ENCODE results near the gene PTX4.

GRCh38 chr16:1449201-1449788 is 39.4 kb downstream of the PTX4 start:
- TF ChIP-seq, protein P1, sequence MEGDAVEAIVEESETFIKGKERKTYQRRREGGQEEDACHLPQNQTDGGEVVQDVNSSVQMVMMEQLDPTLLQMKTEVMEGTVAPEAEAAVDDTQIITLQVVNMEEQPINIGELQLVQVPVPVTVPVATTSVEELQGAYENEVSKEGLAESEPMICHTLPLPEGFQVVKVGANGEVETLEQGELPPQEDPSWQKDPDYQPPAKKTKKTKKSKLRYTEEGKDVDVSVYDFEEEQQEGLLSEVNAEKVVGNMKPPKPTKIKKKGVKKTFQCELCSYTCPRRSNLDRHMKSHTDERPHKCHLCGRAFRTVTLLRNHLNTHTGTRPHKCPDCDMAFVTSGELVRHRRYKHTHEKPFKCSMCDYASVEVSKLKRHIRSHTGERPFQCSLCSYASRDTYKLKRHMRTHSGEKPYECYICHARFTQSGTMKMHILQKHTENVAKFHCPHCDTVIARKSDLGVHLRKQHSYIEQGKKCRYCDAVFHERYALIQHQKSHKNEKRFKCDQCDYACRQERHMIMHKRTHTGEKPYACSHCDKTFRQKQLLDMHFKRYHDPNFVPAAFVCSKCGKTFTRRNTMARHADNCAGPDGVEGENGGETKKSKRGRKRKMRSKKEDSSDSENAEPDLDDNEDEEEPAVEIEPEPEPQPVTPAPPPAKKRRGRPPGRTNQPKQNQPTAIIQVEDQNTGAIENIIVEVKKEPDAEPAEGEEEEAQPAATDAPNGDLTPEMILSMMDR (IDR thresholded peaks at IDR 0.05; ENCODE audit: low read depth, low read length, missing input control) = no peak
- TF ChIP-seq HNF4G (IDR thresholded peaks at IDR 0.05) (no peak), GABPA (IDR thresholded peaks at IDR 0.05 in 1 of 2, conservative IDR thresholded peaks at IDR 0.05 in 1 of 2) (no peak), YY1 (IDR thresholded peaks at IDR 0.05) (no peak), JUND (IDR thresholded peaks at IDR 0.05) (no peak)

All from liver (tissue), 3 donors.